Activated effector memory CD4-positive, alpha-beta T cell treated with Interleukin-2 at 50 U/mL for 16 hours (primary cell): ENCODE results near the gene FTH1.

Source experiments
- DNase-seq: peaks from one replicate; pipeline ENCODE4 v3.0.0-alpha.2; 2020

The FTH1 gene

GRCh38 chr11:61947486-61948210 lies 19.8 kb downstream of the FTH1 start:
- peak; percentile 40 for DNase-seq

GRCh38 chr11:61946894-61947293 lies 20.5 kb downstream of the FTH1 start:
- no peak for DNase-seq

GRCh38 chr11:61945191-61945590 lies 22.2 kb downstream of the FTH1 start:
- no peak for DNase-seq

- no peak for DNase-seq
These were observed 27.0 kb downstream of the FTH1 start for GRCh38 chr11:61940466-61940865.

GRCh38 chr11:61935861-61936260 lies 31.6 kb downstream of the FTH1 start:
- no peak for DNase-seq

- no peak for DNase-seq
These were observed 36.5 kb downstream of the FTH1 start for GRCh38 chr11:61930933-61931332.

GRCh38 chr11:61928606-61929005 lies 38.8 kb downstream of the FTH1 start:
- no peak for DNase-seq

- DNase-seq = no peak
These were observed 39.9 kb downstream of the FTH1 start for GRCh38 chr11:61927501-61927900.

GRCh38 chr11:61926235-61926634 lies 41.2 kb downstream of the FTH1 start:
- DNase-seq = no peak

GRCh38 chr11:61925736-61926135 lies 41.7 kb downstream of the FTH1 start:
- DNase-seq = no peak

GRCh38 chr11:61924064-61924455 lies 43.4 kb downstream of the FTH1 start:
- DNase-seq = no peak

- DNase-seq = no peak
These were observed 44.0 kb downstream of the FTH1 start for GRCh38 chr11:61923166-61924063.

- no peak for DNase-seq
These were observed 44.9 kb downstream of the FTH1 start for GRCh38 chr11:61922539-61922938.

- DNase-seq = no peak
These were observed 46.0 kb downstream of the FTH1 start for GRCh38 chr11:61921446-61921845.

GRCh38 chr11:61919705-61920631 lies 47.5 kb downstream of the FTH1 start:
- DNase-seq = no peak

- DNase-seq = no peak
These were observed 48.3 kb downstream of the FTH1 start for GRCh38 chr11:61918938-61919704.

GRCh38 chr11:61918251-61918937 lies 49.0 kb downstream of the FTH1 start:
- no peak for DNase-seq

- DNase-seq = no peak
These were observed 49.9 kb downstream of the FTH1 start, which contains the start of gene RAB3IL1 for GRCh38 chr11:61917334-61918109. Gene RAB3IL1 (minus strand): TSS chr11:61917566. CDS start chr11:61917367, 199 bp downstream.

- DNase-seq = no peak
These were observed 50.6 kb downstream of the FTH1 start for GRCh38 chr11:61916737-61917333.

- no peak for DNase-seq
These were observed 52.8 kb downstream of the FTH1 start for GRCh38 chr11:61914471-61915171.
